ENCODE results near the gene TNS3.

TNS3 gene

DNA sequence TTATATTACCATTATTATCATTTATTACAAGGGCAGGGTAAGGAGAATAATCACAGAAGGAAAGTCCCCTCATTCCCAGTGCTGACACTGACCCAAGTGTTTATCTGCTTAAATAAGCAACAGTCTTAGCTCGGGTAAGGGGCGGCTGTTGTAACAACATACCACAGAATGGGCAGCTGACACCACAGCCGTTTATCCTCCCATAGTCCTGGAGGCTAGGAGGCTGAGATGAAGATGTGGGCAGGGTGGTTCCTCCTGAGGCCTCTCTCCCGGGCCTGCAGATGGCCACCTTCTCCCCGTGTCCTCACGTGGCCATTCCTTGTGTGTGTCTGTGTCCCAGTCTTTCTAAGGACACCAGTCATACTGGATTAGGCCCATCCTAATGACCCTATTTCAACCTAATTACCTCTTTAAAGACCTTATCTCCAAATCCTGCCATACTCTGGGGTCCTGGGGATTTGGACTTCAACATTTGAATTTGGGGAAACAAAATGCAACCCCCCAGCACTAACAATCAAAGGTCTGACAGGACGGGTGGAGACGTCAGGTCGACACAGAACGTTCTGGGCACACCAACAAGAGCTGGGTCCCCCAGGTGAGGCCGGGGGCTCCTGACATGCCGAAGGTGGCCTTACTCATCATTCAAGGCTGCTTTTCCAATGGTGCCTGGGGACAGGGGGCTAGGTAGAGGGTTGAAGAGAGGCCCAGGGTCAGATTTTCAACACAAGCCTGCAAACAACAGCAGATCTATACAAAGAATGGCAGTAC, 93.5 kb downstream of the TNS3 start:
- no peak for DNase-seq (ENCODE audit: low read depth in 2 of 2)

DNA sequence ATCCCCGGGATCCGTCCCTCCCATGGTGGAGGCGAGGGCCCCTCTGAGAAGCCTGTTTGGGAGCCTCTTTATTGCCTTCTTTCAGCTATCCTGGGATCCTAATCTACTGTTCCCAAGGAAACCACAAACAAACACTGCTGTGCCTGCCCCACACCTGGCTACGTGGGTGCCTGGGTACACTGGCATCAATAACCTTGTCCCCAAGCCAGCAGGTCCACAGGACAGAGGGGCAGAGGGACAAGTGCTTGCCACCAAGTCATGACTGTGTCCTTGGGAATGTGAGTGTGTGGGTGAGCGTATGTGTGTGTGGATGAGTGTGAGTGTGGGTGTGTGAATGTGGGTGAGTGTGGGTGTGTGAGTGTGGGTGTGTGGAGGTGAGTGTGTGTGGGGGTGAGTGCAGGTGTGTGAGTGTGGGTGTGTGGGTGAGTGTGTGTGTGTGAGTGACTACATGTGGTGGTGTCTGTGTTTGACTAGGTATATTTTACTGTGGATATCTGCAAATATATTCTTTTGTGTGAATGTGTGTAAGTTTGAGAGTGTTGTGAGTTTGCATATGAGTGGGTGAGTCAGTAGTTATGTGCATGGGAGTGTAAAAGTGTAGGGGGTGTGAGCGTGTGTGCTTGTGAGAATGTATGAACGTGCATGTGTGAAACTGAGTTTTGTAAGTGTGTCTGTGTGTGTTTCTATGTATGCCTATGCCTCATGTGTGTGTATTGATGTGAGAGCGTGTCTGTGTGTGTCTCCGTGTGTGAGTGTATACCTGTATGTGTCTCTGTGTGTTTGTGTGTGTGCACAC, 96.1 kb downstream of the TNS3 start:
- DNase-seq (ENCODE audit: low read depth in 2 of 2), result no peak

DNA sequence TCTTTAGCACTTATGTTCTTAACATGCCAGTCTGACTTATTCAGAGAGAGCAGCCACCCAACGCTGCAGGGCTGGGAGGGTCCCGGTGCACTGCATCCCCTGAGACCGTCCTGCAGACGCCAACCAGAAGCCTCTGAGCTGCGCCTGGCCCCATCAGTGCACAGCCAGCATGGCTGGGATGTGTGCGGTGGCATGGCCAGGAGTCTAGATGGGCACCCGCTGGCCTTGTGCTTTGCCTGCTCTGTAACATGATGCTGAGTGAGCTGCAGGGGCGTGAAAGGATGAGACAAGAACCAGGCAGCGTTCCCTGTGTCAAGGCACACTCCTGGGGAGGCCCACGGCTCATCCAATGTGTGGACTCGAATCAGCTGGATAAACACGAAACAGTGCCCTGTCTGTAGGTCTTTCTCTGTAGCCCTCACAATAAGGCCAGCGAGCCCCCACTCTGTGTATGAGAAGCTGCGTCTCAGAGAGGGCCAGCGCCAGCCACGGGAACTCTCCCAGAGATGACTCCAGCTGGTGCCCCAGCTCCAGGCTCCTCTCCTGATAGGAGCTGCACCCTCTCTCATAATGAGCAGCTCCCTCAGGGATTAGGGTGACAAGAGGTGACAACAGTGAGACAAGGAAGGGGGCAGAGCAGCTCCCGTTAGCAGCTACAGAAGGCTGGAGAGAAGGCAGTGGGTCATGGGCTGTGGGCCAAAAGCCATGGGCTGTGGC, 96.8 kb downstream of the TNS3 start:
- DNase-seq (ENCODE audit: low read depth in 2 of 2), result no peak

DNA sequence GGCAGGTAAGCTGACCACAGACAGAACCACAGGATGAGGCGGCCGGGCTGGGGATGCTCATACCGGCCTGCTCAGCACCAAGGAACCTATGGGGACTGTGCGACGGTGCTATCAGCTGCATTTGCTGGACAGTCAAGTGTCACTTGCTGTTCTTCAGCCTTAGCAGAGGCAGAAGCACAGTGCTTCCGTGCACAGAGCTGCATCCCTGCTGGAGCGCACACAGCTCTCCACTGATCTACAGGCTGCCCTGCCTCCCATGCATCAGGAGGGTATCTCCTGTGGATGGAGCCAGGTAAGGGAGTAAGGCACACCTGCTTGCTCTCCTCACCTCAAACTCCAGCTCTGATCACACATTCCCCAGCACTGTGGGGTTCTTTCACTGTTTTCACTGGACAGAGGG, 97.5 kb downstream of the TNS3 start:
- no peak for DNase-seq (ENCODE audit: low read depth in 2 of 2)

DNA sequence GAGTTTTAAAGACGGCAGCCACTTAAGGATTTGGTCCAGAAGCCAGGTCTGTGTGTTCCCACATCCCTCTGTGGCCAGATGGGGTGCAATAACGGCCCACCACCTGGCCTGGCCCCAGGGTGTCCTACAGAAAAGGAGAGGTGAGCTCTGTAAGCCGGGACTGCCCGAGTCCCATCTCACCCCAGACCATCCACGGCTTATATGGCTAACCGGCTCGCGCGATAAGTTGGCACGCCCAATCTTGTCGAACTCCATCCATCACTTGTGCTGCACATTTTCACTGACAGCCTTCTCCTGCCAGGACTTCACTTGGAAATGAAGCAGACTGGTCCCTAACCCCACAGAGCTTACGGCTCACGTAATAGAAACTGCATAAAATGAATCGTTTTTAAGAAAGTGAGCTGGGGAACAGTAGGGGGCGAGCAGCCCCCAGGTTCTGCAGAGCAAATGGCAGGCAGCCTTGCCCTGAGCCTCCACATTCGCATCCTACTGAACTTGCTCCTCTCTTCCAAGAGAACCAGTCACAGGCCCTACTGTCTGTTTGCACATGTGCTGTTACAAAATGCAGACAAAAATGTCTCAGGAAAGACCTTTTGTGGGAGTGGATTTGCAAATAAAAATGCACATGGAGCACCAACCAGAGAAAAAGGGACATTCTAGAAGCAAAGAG, 98.2 kb downstream of the TNS3 start:
- no peak for DNase-seq (ENCODE audit: low read depth in 2 of 2)

DNA sequence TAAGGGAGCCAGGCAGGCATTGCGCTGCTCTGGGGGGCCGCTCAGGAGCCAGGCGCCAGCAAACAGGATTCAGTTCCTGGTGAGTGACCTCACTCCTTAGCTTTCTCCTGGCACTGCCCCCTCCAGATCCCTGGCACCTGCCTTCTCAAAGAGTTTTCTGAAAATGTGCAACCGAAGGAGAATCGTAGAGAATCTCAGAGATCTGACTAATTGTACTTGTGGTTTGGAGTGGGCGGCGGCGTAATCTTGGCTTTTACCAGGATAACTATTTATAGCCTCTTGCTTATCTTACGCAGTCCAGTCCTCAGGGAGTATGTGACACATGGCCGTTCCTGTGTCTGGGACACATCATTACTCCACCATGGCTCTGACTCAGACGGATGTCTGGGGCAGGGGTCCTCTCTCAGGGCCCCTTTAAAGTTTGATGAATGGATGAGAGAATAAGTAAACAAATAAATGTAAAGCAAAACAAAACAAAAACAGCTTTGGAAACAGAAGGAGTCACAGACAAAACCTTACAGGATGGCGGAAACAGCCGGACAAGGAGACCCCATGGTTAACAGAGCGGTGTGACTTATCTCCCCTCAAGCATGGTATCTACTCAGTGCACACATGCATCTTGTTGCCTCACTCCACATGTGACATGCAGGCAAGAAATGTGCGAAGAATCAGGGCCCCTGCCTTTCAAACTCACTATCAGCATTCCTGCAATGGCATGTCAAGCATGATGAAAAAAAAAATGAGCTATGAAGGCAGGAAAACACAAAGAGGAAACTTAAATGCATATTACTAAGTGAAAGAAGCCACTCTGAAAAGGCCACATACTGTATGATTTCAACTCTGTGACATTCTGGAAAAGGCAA, 99.7 kb downstream of the TNS3 start:
- DNase-seq (ENCODE audit: low read depth in 2 of 2), result no peak

DNA sequence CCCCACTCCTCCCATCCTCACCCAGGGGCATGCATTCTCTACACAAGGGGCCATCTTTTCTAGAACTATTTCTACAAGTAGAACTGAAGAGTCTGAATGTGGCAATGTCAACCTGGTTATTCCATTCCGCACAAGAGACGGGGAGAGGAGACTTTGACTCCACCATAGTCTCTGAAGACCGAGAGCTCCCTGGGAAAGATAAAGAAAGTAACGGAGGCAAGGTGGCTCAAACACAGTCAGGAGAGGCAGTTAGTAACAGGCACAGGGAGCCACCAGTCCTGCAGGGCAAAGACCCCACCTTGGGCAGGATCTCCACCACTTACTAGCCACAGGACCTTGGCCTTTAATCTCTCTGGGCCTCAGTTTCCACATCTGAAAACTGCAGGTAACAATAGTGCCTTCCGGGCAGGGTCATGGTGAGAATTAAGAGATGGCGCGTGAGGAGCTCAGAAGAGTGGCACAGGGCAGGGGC, 100.3 kb downstream of the TNS3 start:
- DNase-seq (ENCODE audit: low read depth in 2 of 2), result no peak

DNA sequence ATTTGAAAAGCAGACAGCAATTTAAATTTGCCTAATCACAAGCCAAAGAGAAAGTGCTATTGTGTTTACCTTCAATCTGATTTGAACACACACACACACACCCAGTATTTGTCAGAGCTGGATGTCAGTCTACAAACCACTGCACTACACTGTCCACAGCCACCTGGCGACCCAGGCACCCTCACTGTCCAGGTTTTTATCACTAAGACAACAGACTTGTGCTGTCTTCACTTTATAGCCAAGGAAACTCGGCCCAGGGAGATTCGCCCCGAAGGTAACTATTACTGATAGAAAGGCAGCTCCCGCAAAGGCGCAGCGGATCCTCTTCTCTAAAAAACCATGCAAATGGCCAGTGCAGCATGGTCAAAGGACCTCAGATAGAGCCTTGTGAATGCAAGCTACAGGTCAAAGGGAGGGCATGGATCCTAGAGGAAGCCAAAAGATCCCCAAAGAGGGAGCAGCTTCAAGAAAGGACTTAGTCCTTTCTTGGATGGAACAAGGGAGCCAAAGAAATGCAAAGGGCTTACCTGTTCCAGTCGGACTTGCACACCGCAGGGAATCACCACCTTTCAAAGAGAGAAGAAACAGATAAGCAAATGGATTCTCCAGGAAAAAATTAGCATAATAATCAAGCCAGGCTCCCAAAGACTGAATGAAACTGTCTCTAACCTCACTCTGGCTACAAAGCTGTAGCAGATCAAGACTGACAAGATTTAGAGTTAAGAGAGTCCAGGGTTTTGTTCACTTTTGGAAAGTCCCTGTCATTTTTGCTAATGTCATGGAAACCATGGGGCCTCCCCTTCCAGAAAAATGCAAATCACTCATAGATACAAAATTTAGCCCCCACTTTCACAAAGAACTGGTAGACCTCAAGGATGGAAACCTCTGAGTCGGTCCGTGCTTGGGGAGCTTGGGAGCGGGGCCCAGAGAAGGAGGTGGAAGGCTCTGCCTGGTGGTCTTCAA, 101.1 kb downstream of the TNS3 start:
- no peak for DNase-seq (ENCODE audit: low read depth in 2 of 2)

DNA sequence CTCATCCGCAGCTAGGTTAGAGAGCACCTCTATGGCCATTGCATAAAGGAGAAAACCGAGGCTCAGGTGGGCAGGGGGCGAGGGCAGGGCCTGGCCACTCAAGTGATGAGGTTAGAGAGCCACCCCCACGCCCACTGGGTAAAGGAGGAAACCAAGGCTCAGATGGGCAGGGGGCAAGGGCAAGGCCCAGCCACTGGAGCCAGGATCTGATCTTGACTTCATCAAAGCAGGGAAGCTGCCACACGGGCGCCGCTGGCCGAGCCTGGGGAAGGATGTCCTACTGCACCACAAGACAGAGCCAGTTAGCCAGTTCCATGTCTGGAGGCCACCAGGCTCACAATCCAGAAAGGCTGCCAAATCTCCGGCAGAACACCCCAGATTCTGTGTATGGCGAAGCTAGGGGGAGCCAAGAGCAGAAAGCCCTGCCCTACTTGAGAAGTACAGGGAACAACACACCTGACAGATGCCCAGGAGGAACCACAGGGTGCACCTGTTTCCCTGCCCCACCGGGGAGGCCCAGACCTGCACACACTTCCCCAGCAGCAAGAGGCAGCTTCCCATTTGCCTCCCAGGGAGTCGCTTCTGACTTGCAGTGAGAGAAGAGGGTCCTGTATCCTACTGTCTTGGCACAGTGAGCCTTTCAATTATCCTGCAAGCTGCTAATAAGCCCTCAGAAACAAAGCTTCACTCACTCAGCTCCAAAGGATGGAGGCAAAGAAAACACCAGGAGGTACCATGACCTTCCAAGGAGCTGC, 101.9 kb downstream of the TNS3 start:
- DNase-seq (ENCODE audit: low read depth in 2 of 2), result no peak

DNA sequence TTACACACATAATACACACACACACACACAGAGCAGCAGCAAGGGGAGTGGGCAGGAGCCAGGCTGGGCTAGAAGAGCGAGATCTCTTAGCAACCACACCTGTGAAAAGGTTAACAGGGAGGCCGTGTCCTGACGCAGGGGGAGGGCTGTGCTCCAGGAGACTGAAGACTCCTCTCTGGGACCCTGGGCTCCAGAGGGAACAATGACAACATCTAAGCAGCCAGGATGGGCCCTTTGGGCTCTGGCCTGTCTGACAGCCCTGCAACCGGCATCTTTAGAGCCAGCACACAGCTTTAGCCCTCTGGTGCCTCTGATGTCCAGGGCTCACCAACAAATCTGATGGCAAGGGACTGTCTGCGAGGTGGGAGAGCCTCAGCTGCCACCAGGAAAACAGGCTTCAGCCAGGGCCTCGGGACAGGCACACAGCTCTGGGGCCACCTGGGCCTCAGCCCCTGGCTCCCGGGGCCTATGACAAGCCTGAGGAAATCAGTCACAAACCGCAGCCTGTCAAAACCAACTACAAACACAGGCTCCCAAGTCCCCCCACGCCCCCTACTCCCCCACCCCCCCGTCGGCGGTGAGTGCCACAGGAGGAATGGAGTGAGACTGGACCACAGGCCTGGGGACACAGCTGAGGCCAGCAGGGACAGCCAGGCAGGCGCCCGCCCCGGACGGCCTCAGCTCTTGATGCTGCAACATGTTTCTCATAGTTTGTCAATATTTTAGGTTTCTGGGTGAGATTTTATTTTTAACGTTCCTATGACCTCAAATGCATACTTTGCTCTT, 102.8 kb downstream of the TNS3 start:
- no peak for DNase-seq (ENCODE audit: low read depth in 2 of 2)

DNA sequence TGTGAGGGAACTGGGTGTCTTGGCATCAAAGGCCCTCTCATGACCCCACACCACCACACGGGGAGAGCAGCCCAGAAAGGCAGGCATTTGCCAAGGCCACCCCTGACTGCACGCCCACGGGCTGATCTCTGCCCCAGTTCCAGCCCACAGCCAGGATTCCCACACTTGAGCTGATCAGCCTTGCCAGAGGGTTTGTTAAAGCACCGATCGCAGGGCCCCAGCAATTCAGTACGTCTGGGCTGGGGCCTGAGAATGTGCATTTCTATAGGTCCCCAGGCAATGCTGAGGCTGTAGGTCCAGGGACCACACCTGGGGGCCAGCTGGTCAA, 103.9 kb downstream of the TNS3 start:
- no peak for DNase-seq (ENCODE audit: low read depth in 2 of 2)

DNA sequence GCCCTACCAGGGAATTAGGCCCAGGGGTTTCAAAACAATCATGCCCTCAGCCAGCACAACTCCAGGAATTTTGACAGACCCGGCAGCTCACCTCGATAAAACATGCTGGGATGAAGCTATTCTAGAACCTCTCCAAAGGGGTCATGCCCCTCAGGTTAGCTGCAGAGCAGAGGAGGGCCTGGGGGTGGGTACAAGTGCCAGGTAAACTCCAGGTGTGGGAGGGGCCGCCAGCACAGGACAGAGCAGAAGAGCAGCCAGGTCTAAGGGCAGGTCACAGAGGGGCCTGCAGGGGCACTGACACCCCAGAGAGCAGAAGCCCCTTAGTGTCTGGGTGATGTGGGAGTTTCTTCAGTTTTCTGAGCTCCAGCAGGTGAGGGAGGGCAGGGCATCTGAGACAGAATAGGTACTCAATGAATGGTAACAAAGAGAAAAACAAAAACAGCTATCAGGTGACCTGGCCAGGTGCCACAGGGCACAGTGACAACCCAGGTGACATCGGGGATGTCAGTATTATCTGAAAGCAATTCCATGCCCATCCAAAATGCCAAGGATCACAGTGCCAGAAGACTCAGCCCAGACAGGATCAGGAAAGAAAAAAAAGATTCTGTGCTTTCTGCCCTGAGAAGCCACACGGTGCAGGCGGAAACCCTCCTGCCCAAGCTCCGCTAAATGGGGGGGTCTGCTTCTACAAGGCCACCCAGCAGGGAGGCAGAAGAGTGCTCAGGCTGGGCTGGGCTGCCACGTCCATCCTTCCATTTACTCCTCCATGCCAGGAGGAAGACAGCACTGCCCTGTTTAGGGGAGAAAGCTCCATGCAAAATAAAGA, 104.5 kb downstream of the TNS3 start:
- DNase-seq (ENCODE audit: low read depth in 2 of 2), result no peak

DNA sequence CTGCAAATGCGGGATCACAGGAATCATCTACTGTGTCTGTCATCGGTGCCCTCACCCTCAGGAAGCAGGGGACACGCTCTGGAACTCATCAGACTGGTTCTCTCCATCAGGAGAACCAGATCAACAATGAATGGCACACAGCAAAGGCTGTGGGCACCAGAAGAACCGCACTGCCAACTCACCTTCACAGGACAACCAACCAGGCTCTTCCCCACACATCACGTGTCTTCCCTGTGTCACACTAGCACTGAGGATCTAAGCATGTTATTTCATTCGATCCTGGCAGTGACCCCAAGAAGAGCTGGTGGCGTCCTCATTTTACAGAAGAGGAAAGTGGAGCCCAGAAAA, 106.1 kb downstream of the TNS3 start:
- DNase-seq (ENCODE audit: low read depth in 2 of 2), result no peak

DNA sequence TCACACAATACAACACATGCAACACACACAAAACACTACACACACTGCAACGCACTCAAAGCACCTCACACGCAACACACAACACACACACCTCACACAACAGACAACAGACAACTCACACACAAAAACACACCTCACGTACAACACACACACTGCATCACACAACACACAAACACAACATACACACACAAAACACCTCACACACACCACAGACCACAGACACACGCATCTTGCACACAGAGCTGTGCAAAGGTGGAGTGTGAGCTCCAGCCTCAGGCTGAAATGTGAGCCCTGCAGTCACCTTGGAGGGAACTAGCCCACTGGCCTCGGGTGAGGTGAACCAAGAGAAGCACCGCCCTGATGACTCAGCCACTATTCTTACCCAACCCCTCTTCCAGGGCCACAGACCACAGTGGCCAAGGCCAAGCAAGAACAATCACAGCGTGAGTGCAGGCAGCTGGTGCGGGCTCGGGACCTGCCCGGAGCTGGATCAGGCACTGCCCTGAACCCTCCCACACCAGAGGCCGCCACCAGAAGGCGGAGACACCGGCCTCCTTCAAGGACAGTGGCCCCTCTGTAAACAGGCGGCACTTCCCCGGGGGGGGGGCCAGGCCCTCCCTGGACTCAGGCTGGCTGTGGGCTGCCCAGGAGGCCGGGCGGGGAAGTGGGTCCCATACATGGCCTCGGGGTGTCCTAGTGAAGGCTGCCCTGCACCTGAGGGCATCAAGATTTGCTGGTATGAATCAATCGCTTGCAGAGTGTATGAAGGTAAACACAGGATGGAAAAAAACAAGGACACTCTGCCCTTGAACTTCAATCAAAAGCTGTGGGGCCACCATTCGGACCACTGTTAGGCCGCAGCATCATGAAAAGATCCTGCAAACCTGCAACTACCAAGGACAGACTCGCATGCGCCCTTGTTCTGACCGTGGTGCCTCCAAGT, 106.7 kb downstream of the TNS3 start:
- DNase-seq (ENCODE audit: low read depth in 2 of 2), result no peak

DNA sequence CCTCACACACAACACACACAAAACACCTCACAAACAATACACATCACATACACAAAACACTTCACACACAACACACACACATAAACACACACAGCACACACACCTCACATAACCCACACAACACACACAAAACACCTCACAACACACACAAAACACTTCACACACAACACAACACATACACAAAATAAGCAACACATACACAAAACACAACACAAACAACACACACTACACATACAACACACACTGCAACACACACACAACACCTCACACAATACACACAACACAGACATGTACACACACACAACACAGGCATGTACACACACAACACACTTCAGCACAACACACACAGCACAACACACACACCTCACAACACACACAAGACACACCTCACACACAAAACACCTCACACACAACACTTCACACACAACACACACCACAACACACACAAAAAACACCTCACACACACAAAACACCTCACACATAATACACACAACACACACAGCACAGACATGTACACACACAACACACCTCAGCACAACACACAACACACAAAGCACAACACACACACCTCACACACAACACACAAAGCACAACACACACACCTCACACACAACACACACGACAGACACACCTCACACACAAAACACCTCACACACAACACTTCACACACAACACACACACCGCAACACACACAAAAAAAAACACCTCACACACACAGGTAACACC, 107.5 kb downstream of the TNS3 start:
- DNase-seq (ENCODE audit: low read depth in 2 of 2), result no peak

All from stimulated activated CD8-positive, alpha-beta memory T cell treated with anti-CD3 and anti-CD28 coated beads, Interleukin-2, amount 100 ng/mL, for 1 hour (primary cell).